SU-DHL-6 (cell line): ENCODE data around the gene SNAP23.

ENCODE experiments used
- EZH2phosphoT487 ChIP-seq: fragments of 200-600 bp; sonication (generic), shearing (Covaris generic); conservative IDR thresholded peaks from 2 replicates; pipeline ENCODE4 v1.6.1; 2018; ENCODE audit warnings: mild to moderate bottlenecking, antibody characterized with exemption, low read length, moderate library complexity, mixed read lengths
- TF ChIP-seq, protein P1 (sequence below): fragments of 200-600 bp; sonication (generic); IDR thresholded peaks from one replicate; pipeline ENCODE4 v1.5.1; 2017; ENCODE audit warnings: antibody characterized with exemption, mild to moderate bottlenecking, low read length, moderate library complexity; ENCODE audit not compliant: insufficient read depth, poor library complexity, severe bottlenecking

DNA sequence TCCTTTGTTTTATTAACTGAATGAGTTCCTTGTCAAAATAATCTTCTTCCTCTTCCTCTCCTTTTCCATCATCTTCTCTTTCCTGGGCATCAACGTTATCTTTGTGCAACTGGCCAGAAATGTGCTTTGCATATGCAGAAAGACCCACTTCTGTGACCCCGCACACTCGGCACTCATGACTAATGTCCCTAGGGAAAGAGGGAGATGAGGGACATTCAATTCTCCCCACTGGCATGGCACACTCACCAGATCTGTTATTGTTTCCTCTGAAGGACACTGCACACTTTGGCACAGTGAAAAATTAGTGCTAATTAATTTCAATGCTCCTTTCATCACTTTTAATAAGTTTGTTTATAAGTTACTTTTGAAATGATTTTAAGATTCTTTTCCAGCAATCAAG, 38.5 kb upstream of the SNAP23 start:
- TF ChIP-seq, protein P1, sequence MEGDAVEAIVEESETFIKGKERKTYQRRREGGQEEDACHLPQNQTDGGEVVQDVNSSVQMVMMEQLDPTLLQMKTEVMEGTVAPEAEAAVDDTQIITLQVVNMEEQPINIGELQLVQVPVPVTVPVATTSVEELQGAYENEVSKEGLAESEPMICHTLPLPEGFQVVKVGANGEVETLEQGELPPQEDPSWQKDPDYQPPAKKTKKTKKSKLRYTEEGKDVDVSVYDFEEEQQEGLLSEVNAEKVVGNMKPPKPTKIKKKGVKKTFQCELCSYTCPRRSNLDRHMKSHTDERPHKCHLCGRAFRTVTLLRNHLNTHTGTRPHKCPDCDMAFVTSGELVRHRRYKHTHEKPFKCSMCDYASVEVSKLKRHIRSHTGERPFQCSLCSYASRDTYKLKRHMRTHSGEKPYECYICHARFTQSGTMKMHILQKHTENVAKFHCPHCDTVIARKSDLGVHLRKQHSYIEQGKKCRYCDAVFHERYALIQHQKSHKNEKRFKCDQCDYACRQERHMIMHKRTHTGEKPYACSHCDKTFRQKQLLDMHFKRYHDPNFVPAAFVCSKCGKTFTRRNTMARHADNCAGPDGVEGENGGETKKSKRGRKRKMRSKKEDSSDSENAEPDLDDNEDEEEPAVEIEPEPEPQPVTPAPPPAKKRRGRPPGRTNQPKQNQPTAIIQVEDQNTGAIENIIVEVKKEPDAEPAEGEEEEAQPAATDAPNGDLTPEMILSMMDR, result no peak
- no peak for TF ChIP-seq EZH2phosphoT487
